ENCODE measurements around the gene MYF6. TPM values are rescaled to one million over a fixed set of nuclear protein-coding genes. Genes with fewer than 3 reads are reported as not detected.
"Not testable (repeated sequence)": the region's sequence is repeated elsewhere in the genome, so short reads cannot be mapped to it uniquely, and the experiment has no call there.

The MYF6 gene
- total and polyA plus RNA-seq, 2 donors (not counting 1 experiment from before 2014, with no cell fraction given), result not detected

DNA sequence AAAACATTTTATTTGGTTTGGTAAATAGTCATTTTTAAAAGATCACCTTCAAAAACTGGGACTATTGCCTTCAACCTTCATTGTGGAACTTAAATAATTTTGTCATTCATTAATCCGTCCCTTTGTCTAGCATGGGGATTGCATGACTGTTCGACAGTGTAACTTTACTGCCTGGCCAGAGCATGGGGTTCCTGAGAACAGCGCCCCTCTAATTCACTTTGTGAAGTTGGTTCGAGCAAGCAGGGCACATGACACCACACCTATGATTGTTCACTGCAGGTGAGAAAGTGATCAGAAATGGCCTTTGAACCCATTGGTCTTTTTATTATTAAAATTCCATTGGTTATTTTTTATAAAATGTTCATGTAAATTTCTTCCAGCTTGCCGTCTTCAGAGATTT is 37.2 kb upstream of the MYF6 start:
- H3K9ac ChIP-seq (ENCODE audit: insufficient read depth, low read length), result no peak overlapping the region

DNA sequence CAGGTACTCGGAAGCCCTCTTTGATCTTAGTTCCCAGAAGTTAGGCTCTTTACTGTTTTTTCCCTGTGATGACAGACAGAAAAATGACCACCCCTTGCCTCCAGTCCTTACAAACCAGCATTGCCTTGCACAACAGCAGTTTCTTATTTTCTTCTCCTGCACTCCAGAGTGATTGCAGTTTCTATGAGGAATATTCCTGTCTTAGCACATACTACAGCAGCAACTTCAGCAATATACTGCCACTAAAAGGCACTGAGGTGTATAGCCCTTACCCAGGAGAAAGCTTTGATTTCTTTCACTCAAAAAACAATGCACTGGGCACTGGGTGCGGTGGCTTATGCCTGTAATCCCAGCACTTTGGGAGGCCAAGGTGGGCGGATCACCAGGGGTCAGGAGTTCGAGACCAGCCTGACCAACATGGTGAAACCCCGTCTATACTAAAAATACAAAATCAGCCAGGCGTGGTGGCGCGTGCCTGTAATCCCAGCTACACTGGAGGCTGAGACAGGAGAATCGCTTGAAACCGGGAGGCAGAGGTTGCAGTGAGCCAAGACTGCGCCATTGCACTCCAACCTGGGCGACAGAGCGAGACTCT is 31.3 kb upstream of the MYF6 start:
- H3K36me3 ChIP-seq (ENCODE audit: control insufficient read depth, insufficient read depth, low read length); H3K9me3 ChIP-seq (ENCODE audit: control insufficient read depth, insufficient read depth, low read depth, low read length); H3K27me3 ChIP-seq (ENCODE audit: control insufficient read depth, insufficient read depth, low read length); H3K4me3 ChIP-seq (replicated peaks in 1 of 4; ENCODE audit: control extremely low read depth in 1 of 4, insufficient read depth in 1 of 4, low read depth in 3 of 4, low read length in 4 of 4); H3K4me2 ChIP-seq (ENCODE audit: extremely low read depth, insufficient read depth, low read length); H4K20me1 ChIP-seq (ENCODE audit: control insufficient read depth, extremely low read depth, insufficient read depth, low read length); H3K79me2 ChIP-seq (ENCODE audit: control insufficient read depth, insufficient read depth, low read length); H2AFZ ChIP-seq (ENCODE audit: low read length); H3K27ac ChIP-seq (ENCODE audit: insufficient read depth, low read length); H3K9ac ChIP-seq (ENCODE audit: insufficient read depth, low read length); H3K4me1 ChIP-seq (ENCODE audit: control insufficient read depth, extremely low read depth, insufficient read depth, low read length): not testable (repeated sequence)
- DNase-seq (ENCODE audit: low read depth in 2 of 2), result peak in 1 of 2 donors; percentile 49
- TF ChIP-seq, protein P1, sequence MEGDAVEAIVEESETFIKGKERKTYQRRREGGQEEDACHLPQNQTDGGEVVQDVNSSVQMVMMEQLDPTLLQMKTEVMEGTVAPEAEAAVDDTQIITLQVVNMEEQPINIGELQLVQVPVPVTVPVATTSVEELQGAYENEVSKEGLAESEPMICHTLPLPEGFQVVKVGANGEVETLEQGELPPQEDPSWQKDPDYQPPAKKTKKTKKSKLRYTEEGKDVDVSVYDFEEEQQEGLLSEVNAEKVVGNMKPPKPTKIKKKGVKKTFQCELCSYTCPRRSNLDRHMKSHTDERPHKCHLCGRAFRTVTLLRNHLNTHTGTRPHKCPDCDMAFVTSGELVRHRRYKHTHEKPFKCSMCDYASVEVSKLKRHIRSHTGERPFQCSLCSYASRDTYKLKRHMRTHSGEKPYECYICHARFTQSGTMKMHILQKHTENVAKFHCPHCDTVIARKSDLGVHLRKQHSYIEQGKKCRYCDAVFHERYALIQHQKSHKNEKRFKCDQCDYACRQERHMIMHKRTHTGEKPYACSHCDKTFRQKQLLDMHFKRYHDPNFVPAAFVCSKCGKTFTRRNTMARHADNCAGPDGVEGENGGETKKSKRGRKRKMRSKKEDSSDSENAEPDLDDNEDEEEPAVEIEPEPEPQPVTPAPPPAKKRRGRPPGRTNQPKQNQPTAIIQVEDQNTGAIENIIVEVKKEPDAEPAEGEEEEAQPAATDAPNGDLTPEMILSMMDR (conservative IDR thresholded peaks at IDR 0.05 in 1 of 2, IDR thresholded peaks at IDR 0.05 in 1 of 2; ENCODE audit: low read depth in 1 of 2, low read length in 2 of 2), result peak in 1 of 2 donors; percentile 18

More for the DNA sequence above, 37.2 kb upstream of the MYF6 start:
- Histone ChIP-seq H3K27me3 (ENCODE audit: control insufficient read depth, insufficient read depth, low read length) (no peaks in the 10 kb centered on the region), H3K4me3 (replicated peaks in 1 of 4; ENCODE audit: control extremely low read depth in 1 of 4, insufficient read depth in 1 of 4, low read depth in 3 of 4, low read length in 4 of 4) (no peak overlapping the region), H3K9me3 (ENCODE audit: control insufficient read depth, insufficient read depth, low read depth, low read length) (no peaks in the 10 kb centered on the region), H3K36me3 (ENCODE audit: control insufficient read depth, insufficient read depth, low read length) (no peaks in the 10 kb centered on the region), H3K27ac (ENCODE audit: insufficient read depth, low read length) (no peak overlapping the region), H2AFZ (ENCODE audit: low read length) (no peak overlapping the region), H3K4me2 (ENCODE audit: extremely low read depth, insufficient read depth, low read length) (no peak overlapping the region), H3K4me1 (ENCODE audit: control insufficient read depth, extremely low read depth, insufficient read depth, low read length) (no peaks in the 10 kb centered on the region), H3K79me2 (ENCODE audit: control insufficient read depth, insufficient read depth, low read length) (no peaks in the 10 kb centered on the region), H4K20me1 (ENCODE audit: control insufficient read depth, extremely low read depth, insufficient read depth, low read length) (no peaks in the 10 kb centered on the region)
- TF ChIP-seq, protein P1 (conservative IDR thresholded peaks at IDR 0.05 in 1 of 2, IDR thresholded peaks at IDR 0.05 in 1 of 2; ENCODE audit: low read depth in 1 of 2, low read length in 2 of 2), result no peak
- no peak for TF ChIP-seq EZH2 (IDR thresholded peaks at IDR 0.05; ENCODE audit: low read length, missing control alignments)
- no peak for DNase-seq (ENCODE audit: low read depth in 2 of 2)

DNA sequence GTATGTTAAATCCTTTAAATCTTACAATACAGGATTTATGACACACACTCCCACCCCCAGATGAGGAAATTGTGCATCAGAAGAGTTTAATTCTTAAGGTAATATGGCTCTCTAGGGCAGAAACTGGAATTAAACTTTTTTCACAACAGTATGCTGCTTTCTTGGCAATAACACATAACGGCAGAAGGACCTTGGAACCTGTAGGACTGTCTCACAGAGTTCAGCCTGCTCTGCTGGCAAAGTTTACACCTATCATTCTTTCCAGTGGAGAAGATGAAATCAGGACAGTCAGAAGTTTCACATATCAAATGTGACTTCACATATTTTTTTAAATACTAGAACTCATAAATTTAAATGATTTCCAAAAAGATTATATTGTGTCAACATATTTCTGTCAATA is 30.6 kb upstream of the MYF6 start:
- Histone ChIP-seq H3K9ac (ENCODE audit: insufficient read depth, low read length) (no peak overlapping the region), H2AFZ (ENCODE audit: low read length) (no peak overlapping the region), H3K4me2 (ENCODE audit: extremely low read depth, insufficient read depth, low read length) (no peak overlapping the region), H3K9me3 (ENCODE audit: control insufficient read depth, insufficient read depth, low read depth, low read length) (no peaks in the 10 kb centered on the region), H3K36me3 (ENCODE audit: control insufficient read depth, insufficient read depth, low read length) (no peaks in the 10 kb centered on the region), H3K4me1 (ENCODE audit: control insufficient read depth, extremely low read depth, insufficient read depth, low read length) (no peaks in the 10 kb centered on the region), H3K79me2 (ENCODE audit: control insufficient read depth, insufficient read depth, low read length) (no peaks in the 10 kb centered on the region), H4K20me1 (ENCODE audit: control insufficient read depth, extremely low read depth, insufficient read depth, low read length) (no peaks in the 10 kb centered on the region), H3K27me3 (ENCODE audit: control insufficient read depth, insufficient read depth, low read length) (no peaks in the 10 kb centered on the region), H3K4me3 (replicated peaks in 1 of 4; ENCODE audit: control extremely low read depth in 1 of 4, insufficient read depth in 1 of 4, low read depth in 3 of 4, low read length in 4 of 4) (no peak overlapping the region), H3K27ac (ENCODE audit: insufficient read depth, low read length) (no peak overlapping the region)
- no peak for DNase-seq (ENCODE audit: low read depth in 2 of 2)
- TF ChIP-seq, protein P1 (conservative IDR thresholded peaks at IDR 0.05 in 1 of 2, IDR thresholded peaks at IDR 0.05 in 1 of 2; ENCODE audit: low read depth in 1 of 2, low read length in 2 of 2), result no peak
